Measurements from ENCODE around the gene AP1G1. TPM values are rescaled to one million over a fixed set of nuclear protein-coding genes. Genes with fewer than 3 reads are reported as not detected.

Gene AP1G1
- total and polyA plus RNA-seq, 4 experiments from 2014 or later = 7.6 to 103 (median 57.0) TPM

DNA sequence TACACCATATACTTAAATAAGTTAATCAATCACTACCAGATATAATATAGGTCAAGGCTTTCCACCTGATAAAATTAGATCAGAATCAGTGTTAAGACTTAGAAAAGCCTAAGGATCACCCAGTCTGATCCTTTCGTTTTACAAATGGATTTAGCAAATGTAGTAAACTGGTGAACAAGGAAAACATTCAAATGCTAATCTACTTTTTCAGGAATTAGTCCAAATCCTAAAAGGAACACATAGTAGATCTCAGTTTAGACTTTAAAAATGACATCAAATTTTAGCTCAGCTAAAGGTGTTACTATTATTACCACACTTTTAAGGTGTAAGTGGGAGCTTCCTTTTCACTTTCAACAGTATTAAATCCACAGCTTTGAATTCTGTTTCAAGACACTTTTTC is 96.1 kb downstream of the AP1G1 start:
- Mint-ChIP-seq H3K9me3 (no peaks in the 10 kb centered on the region), H3K27ac (no peak overlapping the region), H3K4me3 (no peak overlapping the region), H3K36me3 (peaks cover 5 to 14% of the 10 kb centered on the region in 2 donors), H3K27me3 (no peaks in the 10 kb centered on the region), H3K4me1 (peaks cover 0 to 3% (median under 1%) of the 10 kb centered on the region in 4 donors)
- intact Hi-C loops (cut with micrococcal nuclease) = no loop called here
- no peak overlapping the region for H3K27ac ChIP-seq (ENCODE audit: low read depth, low read length)
- CTCF ChIA-PET (ENCODE audit: partially characterized antibody) = no interaction called here
- H3K27me3 ChIP-seq (ENCODE audit: insufficient read depth, low read length) = no peaks in the 10 kb centered on the region
- no peaks in the 10 kb centered on the region for H3K36me3 ChIP-seq (ENCODE audit: insufficient read depth, low read length)
- POLR2A ChIA-PET (ENCODE audit: partially characterized antibody) = interaction anchor here (0.5 kb wide), 1 partner anchor 9 kb away, joined by 3 read pairs; no protein-coding TSS in a partner anchor
- no peaks in the 10 kb centered on the region for H3K9me3 ChIP-seq (ENCODE audit: control insufficient read depth in 1 of 2, low read length in 2 of 2)
- DNase-seq = no peak
- H3K4me3 ChIP-seq (ENCODE audit: low read length in 2 of 2) = no peak overlapping the region
- H3K4me1 ChIP-seq (ENCODE audit: insufficient read depth, low read length) = no peaks in the 10 kb centered on the region

GRCh38 chr16:71711789-71712188 is 96.8 kb downstream of the AP1G1 start:
- no peak overlapping the region for H3K4me3 Mint-ChIP-seq

DNA sequence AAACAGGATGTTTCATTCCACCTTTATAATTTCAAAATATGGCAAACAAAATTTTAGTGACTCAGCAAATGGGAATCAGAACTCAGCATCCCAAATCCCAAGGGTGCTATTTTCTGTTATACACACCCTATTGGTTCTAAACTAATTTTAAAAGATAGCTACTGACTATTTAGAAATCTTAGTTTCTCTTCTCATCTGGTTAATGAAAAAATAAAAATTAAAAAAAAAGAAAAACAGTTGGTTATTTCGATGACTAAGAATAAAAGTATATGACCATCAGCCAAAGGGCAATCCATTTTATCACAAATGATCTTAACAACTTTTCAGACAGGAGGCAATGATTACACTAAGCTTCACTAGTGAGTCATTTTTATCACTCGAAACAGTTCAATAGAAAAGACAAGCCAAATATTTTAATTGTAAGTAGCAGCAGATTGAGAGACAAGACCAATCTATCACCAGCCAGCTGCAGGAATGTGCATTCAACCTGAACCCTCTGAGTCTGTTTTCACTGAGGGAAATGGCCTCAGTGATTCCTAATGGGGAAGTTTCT is 99.3 kb downstream of the AP1G1 start:
- H3K27me3 Mint-ChIP-seq = no peaks in the 10 kb centered on the region
- no peaks in the 10 kb centered on the region for H3K4me1 ChIP-seq (ENCODE audit: insufficient read depth, low read length)
- ChIA-PET POLR2A (ENCODE audit: partially characterized antibody) (no interaction called here), CTCF (ENCODE audit: partially characterized antibody) (no interaction called here)
- H3K27ac ChIP-seq (ENCODE audit: low read depth, low read length) = no peak overlapping the region
- H3K4me1 Mint-ChIP-seq = peaks cover 0 to 4% (median under 1%) of the 10 kb centered on the region in 4 donors
- H3K27ac Mint-ChIP-seq = no peak overlapping the region
- H3K36me3 Mint-ChIP-seq = peaks cover 0 to 10% of the 10 kb centered on the region in 2 donors
- H3K4me3 Mint-ChIP-seq = no peak overlapping the region
- H3K36me3 ChIP-seq (ENCODE audit: insufficient read depth, low read length) = no peaks in the 10 kb centered on the region
- no peak overlapping the region for H3K4me3 ChIP-seq (ENCODE audit: low read length in 2 of 2)
- no peak for DNase-seq
- no peaks in the 10 kb centered on the region for H3K9me3 ChIP-seq (ENCODE audit: control insufficient read depth in 1 of 2, low read length in 2 of 2)
- intact Hi-C loops (cut with micrococcal nuclease) = no loop called here
- no peaks in the 10 kb centered on the region for H3K9me3 Mint-ChIP-seq
- no peaks in the 10 kb centered on the region for H3K27me3 ChIP-seq (ENCODE audit: insufficient read depth, low read length)

More at GRCh38 chr16:71711789-71712188, 96.8 kb downstream of the AP1G1 start:
- H3K27me3 ChIP-seq (ENCODE audit: insufficient read depth, low read length) = no peaks in the 10 kb centered on the region
- H3K27ac Mint-ChIP-seq = no peak overlapping the region
- no peaks in the 10 kb centered on the region for H3K27me3 Mint-ChIP-seq
- H3K9me3 ChIP-seq (ENCODE audit: control insufficient read depth in 1 of 2, low read length in 2 of 2) = no peaks in the 10 kb centered on the region
- peaks cover 5 to 14% of the 10 kb centered on the region in 2 donors for H3K36me3 Mint-ChIP-seq
- H3K4me3 ChIP-seq (ENCODE audit: low read length in 2 of 2) = no peak overlapping the region
- DNase-seq = no peak
- H3K4me1 Mint-ChIP-seq = peaks cover 0 to 2% (median under 1%) of the 10 kb centered on the region in 4 donors
- H3K27ac ChIP-seq (ENCODE audit: low read depth, low read length) = no peak overlapping the region
- POLR2A ChIA-PET (ENCODE audit: partially characterized antibody) = interaction anchor here (0.5 kb wide), 1 partner anchor 213 kb away, joined by 3 read pairs; no protein-coding TSS in a partner anchor
- intact Hi-C loops (cut with micrococcal nuclease) = no loop called here
- CTCF ChIA-PET (ENCODE audit: partially characterized antibody) = no interaction called here
- H3K9me3 Mint-ChIP-seq = no peaks in the 10 kb centered on the region
- H3K4me1 ChIP-seq (ENCODE audit: insufficient read depth, low read length) = no peaks in the 10 kb centered on the region
- no peaks in the 10 kb centered on the region for H3K36me3 ChIP-seq (ENCODE audit: insufficient read depth, low read length)

DNA sequence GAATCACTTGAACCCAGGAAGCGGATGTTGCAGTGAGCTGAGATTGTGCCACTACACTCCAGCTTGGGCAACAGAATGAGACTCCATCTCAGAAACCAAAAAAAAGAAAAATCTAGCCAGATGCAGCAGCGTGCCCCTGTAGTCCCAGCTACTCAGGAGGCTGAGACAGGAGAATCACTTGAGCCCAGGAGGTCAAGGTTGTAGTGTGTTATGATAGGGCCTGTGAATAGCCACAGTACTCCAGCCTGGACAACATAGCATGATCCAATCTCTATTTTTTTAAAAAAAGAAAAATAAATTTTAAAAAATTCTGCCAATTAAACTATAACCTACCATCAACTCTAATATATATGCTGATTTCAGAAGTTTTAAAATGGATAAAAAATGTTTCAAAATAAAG is 99.9 kb downstream of the AP1G1 start:
- POLR2A ChIA-PET (ENCODE audit: partially characterized antibody) = no interaction called here
- Mint-ChIP-seq H3K4me3 (no peak overlapping the region), H3K4me1 (peaks cover 0 to 4% (median under 1%) of the 10 kb centered on the region in 4 donors), H3K9me3 (no peaks in the 10 kb centered on the region), H3K27me3 (no peaks in the 10 kb centered on the region), H3K36me3 (peaks cover 0 to 10% of the 10 kb centered on the region in 2 donors), H3K27ac (no peak overlapping the region)
- intact Hi-C loops (cut with micrococcal nuclease) = no loop called here
- CTCF ChIA-PET (ENCODE audit: partially characterized antibody) = no interaction called here
- Histone ChIP-seq H3K36me3 (ENCODE audit: insufficient read depth, low read length) (no peaks in the 10 kb centered on the region), H3K27me3 (ENCODE audit: insufficient read depth, low read length) (no peaks in the 10 kb centered on the region), H3K27ac (ENCODE audit: low read depth, low read length) (no peak overlapping the region), H3K4me3 (ENCODE audit: low read length in 2 of 2) (no peak overlapping the region), H3K9me3 (ENCODE audit: control insufficient read depth in 1 of 2, low read length in 2 of 2) (no peaks in the 10 kb centered on the region), H3K4me1 (ENCODE audit: insufficient read depth, low read length) (no peaks in the 10 kb centered on the region)
- DNase-seq = no peak

DNA sequence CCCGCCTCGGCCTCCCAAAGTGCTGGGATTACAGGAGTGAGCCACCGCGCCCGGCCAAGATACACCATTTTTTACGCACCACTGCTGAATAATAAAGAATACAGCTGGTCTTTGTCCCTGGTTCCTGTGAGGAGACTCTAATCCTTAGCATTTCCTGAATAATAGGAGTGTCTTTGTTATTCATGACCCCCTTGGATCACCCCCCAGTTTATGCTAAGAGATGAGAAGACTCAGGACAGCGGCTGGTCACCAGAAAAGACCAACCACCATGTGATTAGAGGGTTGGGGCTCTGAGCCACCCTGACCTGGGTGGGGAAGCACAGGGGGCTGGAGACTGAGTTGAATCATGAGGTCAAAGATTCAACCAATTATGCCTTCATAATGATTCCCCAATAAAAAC is 101.4 kb downstream of the AP1G1 start:
- H3K27ac Mint-ChIP-seq = no peak overlapping the region
- no peaks in the 10 kb centered on the region for H3K27me3 Mint-ChIP-seq
- H3K27me3 ChIP-seq (ENCODE audit: insufficient read depth, low read length) = no peaks in the 10 kb centered on the region
- H3K4me3 ChIP-seq (ENCODE audit: low read length in 2 of 2) = no peak overlapping the region
- no peak for DNase-seq
- peaks cover 3 to 10% of the 10 kb centered on the region in 2 donors for H3K36me3 Mint-ChIP-seq
- no peaks in the 10 kb centered on the region for H3K9me3 Mint-ChIP-seq
- no peaks in the 10 kb centered on the region for H3K36me3 ChIP-seq (ENCODE audit: insufficient read depth, low read length)
- no peaks in the 10 kb centered on the region for H3K9me3 ChIP-seq (ENCODE audit: control insufficient read depth in 1 of 2, low read length in 2 of 2)
- H3K27ac ChIP-seq (ENCODE audit: low read depth, low read length) = no peak overlapping the region
- no peak overlapping the region for H3K4me3 Mint-ChIP-seq
- peaks cover 0 to 4% (median under 1%) of the 10 kb centered on the region in 4 donors for H3K4me1 Mint-ChIP-seq
- POLR2A ChIA-PET (ENCODE audit: partially characterized antibody) = no interaction called here
- intact Hi-C loops (cut with micrococcal nuclease) = no loop called here
- no peaks in the 10 kb centered on the region for H3K4me1 ChIP-seq (ENCODE audit: insufficient read depth, low read length)
- CTCF ChIA-PET (ENCODE audit: partially characterized antibody) = interaction anchor here (1.3 kb wide), 1 partner anchor 96 kb away, joined by 4 read pairs; no protein-coding TSS in a partner anchor

GRCh38 chr16:71706046-71706445 is 102.6 kb downstream of the AP1G1 start:
- Mint-ChIP-seq H3K27me3 (no peaks in the 10 kb centered on the region), H3K9me3 (no peaks in the 10 kb centered on the region), H3K27ac (no peak overlapping the region), H3K4me1 (peaks cover 0 to 4% (median 0%) of the 10 kb centered on the region in 4 donors), H3K4me3 (no peak overlapping the region), H3K36me3 (peaks cover 4 to 16% of the 10 kb centered on the region in 2 donors)
- no peaks in the 10 kb centered on the region for H3K9me3 ChIP-seq (ENCODE audit: control insufficient read depth in 1 of 2, low read length in 2 of 2)
- ChIA-PET POLR2A (ENCODE audit: partially characterized antibody) (no interaction called here), CTCF (ENCODE audit: partially characterized antibody) (interaction anchor here (0.7 to 1.3 kb wide), 2 partner anchors 48 to 95 kb away, joined by 3 to 4 read pairs; no protein-coding TSS in a partner anchor)
- no peak overlapping the region for H3K4me3 ChIP-seq (ENCODE audit: low read length in 2 of 2)
- no peaks in the 10 kb centered on the region for H3K27me3 ChIP-seq (ENCODE audit: insufficient read depth, low read length)
- H3K4me1 ChIP-seq (ENCODE audit: insufficient read depth, low read length) = no peaks in the 10 kb centered on the region
- no peak overlapping the region for H3K27ac ChIP-seq (ENCODE audit: low read depth, low read length)
- H3K36me3 ChIP-seq (ENCODE audit: insufficient read depth, low read length) = no peaks in the 10 kb centered on the region
- intact Hi-C loops (cut with micrococcal nuclease) = no loop called here
- no peak for DNase-seq

DNA sequence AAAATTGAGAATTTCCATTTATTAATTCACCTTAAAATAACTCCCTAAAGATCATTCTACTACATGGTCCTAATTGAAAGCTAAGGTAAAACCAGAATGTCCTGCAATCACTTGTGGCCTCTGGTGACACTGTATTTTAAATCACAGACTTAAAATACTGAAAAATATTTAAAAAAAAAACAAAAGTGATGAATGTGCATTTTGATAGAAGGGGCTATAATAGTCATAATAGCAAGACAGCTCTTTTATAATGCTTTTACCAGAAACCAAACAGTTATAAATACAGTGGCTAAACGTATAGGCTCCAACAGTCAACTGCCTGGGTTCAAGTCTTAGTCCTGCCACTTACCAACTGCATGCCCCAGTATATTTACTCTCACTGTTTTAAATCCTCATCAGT is 105.3 kb downstream of the AP1G1 start:
- H3K9me3 ChIP-seq (ENCODE audit: control insufficient read depth in 1 of 2, low read length in 2 of 2) = no peaks in the 10 kb centered on the region
- no peaks in the 10 kb centered on the region for H3K27me3 ChIP-seq (ENCODE audit: insufficient read depth, low read length)
- DNase-seq = no peak
- Mint-ChIP-seq H3K27me3 (no peaks in the 10 kb centered on the region), H3K27ac (no peak overlapping the region), H3K4me3 (no peak overlapping the region), H3K36me3 (peaks cover 18 to 33% of the 10 kb centered on the region in 2 donors), H3K4me1 (peaks cover 0 to 4% (median 0%) of the 10 kb centered on the region in 4 donors), H3K9me3 (no peaks in the 10 kb centered on the region)
- intact Hi-C loops (cut with micrococcal nuclease) = no loop called here
- CTCF ChIA-PET (ENCODE audit: partially characterized antibody) = interaction anchor here (1.0 kb wide), 1 partner anchor 25 kb away, joined by 3 read pairs; no protein-coding TSS in a partner anchor
- H3K36me3 ChIP-seq (ENCODE audit: insufficient read depth, low read length) = no peaks in the 10 kb centered on the region
- POLR2A ChIA-PET (ENCODE audit: partially characterized antibody) = no interaction called here
- H3K27ac ChIP-seq (ENCODE audit: low read depth, low read length) = no peak overlapping the region
- no peaks in the 10 kb centered on the region for H3K4me1 ChIP-seq (ENCODE audit: insufficient read depth, low read length)
- H3K4me3 ChIP-seq (ENCODE audit: low read length in 2 of 2) = no peak overlapping the region

Data from CD4-positive, alpha-beta memory T cell (primary cell).